BJ (cell line): ENCODE results near the gene PPP1R13L. TPM values are rescaled to one million over a fixed set of nuclear protein-coding genes. Genes with fewer than 3 reads are reported as not detected.
"Not testable (repeated sequence)": the region's sequence is repeated elsewhere in the genome, so short reads cannot be mapped to it uniquely, and the experiment has no call there.

ENCODE experiments used
- CTCF ChIA-PET: fragments of 350-600 bp; formaldehyde crosslinking; extraction: SDS; loops from one replicate; lab custom pipeline; 2021; ENCODE audit warnings: antibody characterized with exemption, inconsistent platforms; lab: Yijun Ruan, JAX
- POLR2A ChIA-PET: fragments of 300-600 bp; sonication (Branson Sonifier 250); formaldehyde crosslinking; extraction: SDS; loops from one replicate; lab custom pipeline; 2021; ENCODE audit warnings: antibody characterized with exemption; lab: Charles Lee
- DNase-seq: peaks from one replicate; pipeline ENCODE4 v3.0.0-alpha.2; 2011; ENCODE audit warnings: low read depth
- H3K27me3 ChIP-seq: 2 replicates; pipeline ENCODE4 v1.6.0; 2011; ENCODE audit warnings: low read length; ENCODE audit not compliant: control insufficient read depth, insufficient read depth
- H3K36me3 ChIP-seq: 2 replicates; pipeline ENCODE4 v1.5.1; 2011; ENCODE audit warnings: low read length; ENCODE audit not compliant: control insufficient read depth, insufficient read depth
- H3K4me3 ChIP-seq: 2 replicates; pipeline ENCODE4 v1.5.1; 2011; ENCODE audit warnings: low read depth, mild to moderate bottlenecking, control low read depth, low read length
- CTCF ChIP-seq: IDR thresholded peaks from 2 replicates; pipeline ENCODE4 v1.5.1; 2011; ENCODE audit warnings: low read depth, mild to moderate bottlenecking, control low read depth, inconsistent platforms, low read length, moderate library complexity; ENCODE audit not compliant: insufficient read depth
- polyA plus RNA-seq: library from polyadenylated mRNA; depleted of rRNA; stranded (reverse); fragments of >200 nt; gene quantifications from 2 replicates; pipeline ENCODE4 v1.2.3, GENCODE V29; 2011

PPP1R13L gene
- polyA plus RNA-seq, 1 experiment: 12.3 TPM

DNA sequence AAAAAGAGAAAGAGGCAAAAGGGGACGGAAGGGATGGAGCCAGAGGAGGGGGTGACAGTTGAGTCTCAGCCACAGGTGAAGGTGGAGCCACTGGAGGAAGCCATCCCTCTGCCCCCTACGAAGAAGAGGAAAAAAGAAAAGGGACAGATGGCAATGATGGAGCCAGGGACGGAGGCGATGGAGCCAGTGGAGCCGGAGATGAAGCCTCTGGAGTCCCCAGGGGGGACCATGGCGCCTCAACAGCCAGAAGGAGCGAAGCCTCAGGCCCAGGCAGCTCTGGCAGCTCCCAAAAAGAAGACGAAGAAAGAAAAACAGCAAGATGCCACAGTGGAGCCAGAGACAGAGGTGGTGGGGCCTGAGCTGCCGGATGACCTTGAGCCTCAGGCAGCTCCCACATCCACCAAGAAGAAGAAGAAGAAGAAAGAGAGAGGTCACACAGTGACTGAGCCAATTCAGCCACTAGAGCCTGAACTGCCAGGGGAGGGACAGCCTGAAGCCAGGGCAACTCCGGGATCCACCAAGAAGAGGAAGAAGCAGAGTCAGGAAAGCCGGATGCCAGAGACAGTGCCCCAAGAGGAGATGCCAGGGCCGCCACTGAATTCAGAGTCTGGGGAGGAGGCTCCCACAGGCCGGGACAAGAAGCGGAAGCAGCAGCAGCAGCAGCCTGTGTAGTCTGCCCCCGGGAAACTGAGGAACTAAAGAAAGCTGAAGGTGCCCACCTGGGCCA lies 4.1 kb upstream of the PPP1R13L start:
- CTCF ChIA-PET: no interaction called here
- no peak overlapping the region for H3K4me3 ChIP-seq
- H3K36me3 ChIP-seq: peaks cover 7% of the 10 kb centered on the region
- no peak for TF ChIP-seq CTCF
- no peaks in the 10 kb centered on the region for H3K27me3 ChIP-seq
- POLR2A ChIA-PET: no interaction called here
- no peak for DNase-seq

DNA sequence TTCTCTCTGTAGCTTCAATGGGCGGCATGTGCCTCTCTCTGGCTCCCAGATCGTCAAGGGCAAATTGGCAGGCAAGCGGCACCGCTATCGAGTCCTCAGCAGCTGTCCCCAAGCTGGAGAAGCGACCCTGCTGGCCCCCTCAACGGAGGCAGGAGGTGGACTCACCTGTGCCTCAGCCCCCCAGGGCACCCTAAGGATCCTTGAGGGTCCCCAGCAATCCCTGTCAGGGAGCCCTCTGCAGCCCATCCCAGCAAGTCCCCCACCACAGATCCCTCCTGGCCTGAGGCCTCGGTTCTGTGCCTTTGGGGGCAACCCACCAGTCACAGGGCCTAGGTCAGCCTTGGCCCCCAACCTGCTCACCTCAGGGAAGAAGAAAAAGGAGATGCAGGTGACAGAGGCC lies 3.3 kb upstream of the PPP1R13L start:
- POLR2A ChIA-PET: no interaction called here

DNA sequence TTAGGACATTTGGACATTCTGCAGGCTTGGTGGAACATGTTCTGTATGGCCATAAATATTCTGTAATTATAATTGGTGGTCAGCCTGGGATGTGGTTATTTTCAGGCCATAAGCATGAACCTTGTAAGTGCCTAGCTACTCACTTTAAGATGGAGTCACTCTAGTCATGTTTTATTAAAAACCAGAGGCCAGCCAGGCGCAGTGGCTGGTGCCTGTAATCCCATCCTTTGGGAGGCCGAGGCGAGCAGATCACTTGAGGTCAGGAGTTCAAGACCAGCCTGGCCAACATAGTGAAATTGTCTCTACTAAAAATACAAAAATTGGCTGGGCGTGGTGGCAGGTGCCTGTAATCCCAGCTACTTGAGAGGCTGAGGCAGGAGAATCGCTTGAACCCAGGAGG lies 2.7 kb upstream of the PPP1R13L start:
- POLR2A ChIA-PET, H3K4me3 ChIP-seq: not testable (repeated sequence)
- CTCF ChIA-PET: interaction anchor here (1.0 kb wide), 1 partner anchor 78 kb away, joined by 3 read pairs; no protein-coding TSS in a partner anchor

More for the DNA sequence above, 3.3 kb upstream of the PPP1R13L start:
- TF ChIP-seq CTCF: no peak
- Histone ChIP-seq H3K36me3 (peaks cover under 1% of the 10 kb centered on the region; the same call in 1 of the 2 replicates), H3K27me3 (no peaks in the 10 kb centered on the region), H3K4me3 (no peak overlapping the region)
- DNase-seq: no peak
- CTCF ChIA-PET: interaction anchor here (1.0 kb wide), 1 partner anchor 78 kb away, joined by 3 read pairs; no protein-coding TSS in a partner anchor

GRCh38 chr19:45407091-45407375 lies 2.2 kb upstream of the PPP1R13L start:
- Histone ChIP-seq H3K4me3 (peak overlapping the region; percentile 92), H3K27me3 (no peaks in the 10 kb centered on the region), H3K36me3 (no peaks in the 10 kb centered on the region)
- no peak for DNase-seq
- CTCF ChIA-PET: no interaction called here
- TF ChIP-seq CTCF: no peak
- POLR2A ChIA-PET: no interaction called here

More for the DNA sequence above, 2.7 kb upstream of the PPP1R13L start:
- not testable (repeated sequence) for H3K36me3 ChIP-seq, H3K27me3 ChIP-seq, DNase-seq

- Histone ChIP-seq H3K36me3 (no peaks in the 10 kb centered on the region), H3K27me3 (no peaks in the 10 kb centered on the region), H3K4me3 (peak within 1 kb of the TSS; percentile 92)
- DNase-seq: no peak
- ChIA-PET CTCF (interaction anchor here (0.6 to 1.0 kb wide), 5 partner anchors 10 to 380 kb away, joined by 3 to 5 read pairs (median 4); no protein-coding TSS in a partner anchor), POLR2A (interaction anchor here (1.0 kb wide), 1 partner anchor 18 kb away, joined by 3 read pairs; no protein-coding TSS in a partner anchor)
- no peak for TF ChIP-seq CTCF
Observed at GRCh38 chr19:45406226-45407090, 1.6 kb upstream of the PPP1R13L start, which contains the start of gene POLR1G. Gene POLR1G, plus strand, starts transcription at chr19:45406644. Its CDS starts 53 bp downstream, at chr19:45406697.
